NCI-H187 (cell line): ENCODE results near the gene NLRC3.

Source experiments
- DNase-seq, 2 experiments: peaks; one replicate each; lab custom pipeline; 2025; lab: John Stamatoyannopoulos, UW

The NLRC3 gene

GRCh38 chr16:3578610-3579551 lies 1.7 kb upstream of the NLRC3 start:
- no peak for DNase-seq

GRCh38 chr16:3578121-3578520 lies 918 bp upstream of the NLRC3 start:
- DNase-seq, result no peak

- DNase-seq, result no peak
These were observed 992 bp downstream of the NLRC3 start for GRCh38 chr16:3576211-3576610.

- DNase-seq, result no peak
These were observed 1.7 kb downstream of the NLRC3 start for GRCh38 chr16:3575491-3575890.

GRCh38 chr16:3574195-3574594 lies 3.0 kb downstream of the NLRC3 start:
- no peak for DNase-seq

DNA sequence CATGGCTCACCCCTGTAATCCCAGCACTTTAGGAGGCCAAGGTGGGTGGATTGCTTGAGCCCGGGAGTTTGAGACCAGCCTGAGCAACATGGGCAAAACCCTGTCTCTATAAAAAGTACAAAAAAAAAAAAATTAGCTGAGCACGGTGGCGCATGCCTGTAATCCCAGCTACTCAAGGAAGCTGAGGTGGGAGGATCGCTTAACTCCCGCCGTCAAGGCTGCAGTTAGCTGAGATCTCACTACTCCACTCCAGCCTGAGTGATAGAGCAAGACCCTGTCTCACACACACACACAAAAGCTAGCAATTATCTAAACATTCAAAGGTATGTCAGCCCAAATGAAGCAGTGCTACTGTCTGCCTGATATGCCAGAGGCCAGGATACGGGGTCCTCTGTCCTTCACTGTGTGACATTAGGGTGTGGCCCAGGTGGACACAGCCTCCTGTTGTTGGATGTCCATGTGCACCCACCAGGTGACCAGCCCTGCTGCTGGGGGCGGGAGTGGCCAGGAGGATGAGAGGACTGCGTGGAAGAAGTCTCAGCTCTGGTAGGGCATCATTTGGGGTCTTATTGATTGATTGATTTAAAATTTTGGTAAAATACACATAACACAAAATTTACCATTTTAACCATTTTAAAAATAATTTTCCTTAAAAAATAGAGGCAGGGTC lies 3.9 kb downstream of the NLRC3 start:
- DNase-seq, result no peak

DNA sequence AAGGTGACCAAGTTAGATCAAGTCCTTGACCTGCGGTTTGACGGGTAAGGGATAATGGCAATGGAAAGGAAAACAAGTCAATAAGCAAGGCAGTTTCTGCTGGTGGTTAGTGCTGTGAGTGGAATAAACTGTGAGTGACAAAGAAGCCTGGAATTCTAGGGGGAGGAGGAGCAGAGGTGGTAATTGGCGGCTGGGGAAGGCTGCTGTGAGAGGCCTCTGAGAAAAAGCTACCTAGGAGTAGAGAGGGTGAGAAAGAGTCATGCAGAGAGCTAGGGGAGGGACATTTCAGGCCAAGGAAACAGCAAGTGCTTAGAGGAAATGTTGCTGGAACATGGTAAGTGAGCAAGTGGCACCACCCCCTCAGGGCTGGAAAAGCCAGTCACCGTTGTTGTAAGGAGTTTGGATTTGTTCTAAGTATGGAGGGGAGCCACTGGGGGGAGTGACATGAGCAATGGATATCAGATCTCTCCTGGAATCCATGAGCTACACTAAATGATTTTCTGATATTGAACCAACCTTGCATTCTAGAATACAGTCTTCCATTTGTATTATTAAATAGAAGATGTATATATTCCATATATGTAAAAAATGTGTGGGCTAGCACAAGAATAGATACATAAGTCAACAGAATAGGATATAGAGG lies 6.7 kb downstream of the NLRC3 start:
- DNase-seq, result no peak

DNA sequence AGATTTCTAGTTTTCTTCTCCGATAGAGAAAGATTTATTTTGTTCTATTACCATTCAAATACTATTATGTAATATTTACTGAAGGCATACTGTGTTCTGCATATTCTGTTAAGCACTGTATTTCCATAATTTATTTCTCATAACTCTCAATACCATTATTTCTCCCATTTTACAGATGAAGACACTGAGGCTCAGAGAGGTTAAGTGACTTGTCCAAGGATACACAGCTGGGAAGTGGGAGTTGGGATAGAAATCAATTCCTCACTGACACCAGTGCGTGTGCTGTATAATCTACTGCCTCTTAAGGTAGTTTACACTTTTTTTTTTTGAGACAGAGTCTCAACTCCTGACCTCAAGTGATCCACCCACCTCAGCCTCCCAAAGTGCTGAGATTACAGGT lies 7.4 kb downstream of the NLRC3 start:
- no peak for DNase-seq

DNA sequence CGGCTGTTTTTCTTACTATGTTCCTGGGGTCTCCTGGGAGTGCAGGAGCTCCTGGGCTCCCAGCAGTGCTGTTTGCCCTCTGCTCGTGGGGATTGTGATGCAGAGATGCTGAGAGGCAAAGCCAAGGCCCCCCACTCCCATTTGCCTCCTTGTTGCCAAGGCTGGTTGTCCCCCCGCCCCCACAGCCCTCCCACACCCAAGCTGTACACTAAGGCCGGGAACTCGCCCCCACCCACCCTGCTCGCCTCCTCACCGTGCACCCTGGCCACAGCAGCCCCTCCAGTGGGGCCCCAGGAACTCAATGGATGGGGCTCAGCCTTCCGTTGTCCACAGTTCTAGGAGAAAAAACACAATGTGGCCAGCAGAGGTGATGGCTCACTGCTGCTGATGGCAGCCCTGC lies 10.2 kb downstream of the NLRC3 start:
- no peak for DNase-seq

GRCh38 chr16:3564889-3565141 lies 12.4 kb downstream of the NLRC3 start:
- DNase-seq, result no peak

- DNase-seq, result no peak
These were observed 12.9 kb downstream of the NLRC3 start for GRCh38 chr16:3564130-3564888.

GRCh38 chr16:3562914-3563480 lies 14.2 kb downstream of the NLRC3 start:
- DNase-seq, result no peak

DNA sequence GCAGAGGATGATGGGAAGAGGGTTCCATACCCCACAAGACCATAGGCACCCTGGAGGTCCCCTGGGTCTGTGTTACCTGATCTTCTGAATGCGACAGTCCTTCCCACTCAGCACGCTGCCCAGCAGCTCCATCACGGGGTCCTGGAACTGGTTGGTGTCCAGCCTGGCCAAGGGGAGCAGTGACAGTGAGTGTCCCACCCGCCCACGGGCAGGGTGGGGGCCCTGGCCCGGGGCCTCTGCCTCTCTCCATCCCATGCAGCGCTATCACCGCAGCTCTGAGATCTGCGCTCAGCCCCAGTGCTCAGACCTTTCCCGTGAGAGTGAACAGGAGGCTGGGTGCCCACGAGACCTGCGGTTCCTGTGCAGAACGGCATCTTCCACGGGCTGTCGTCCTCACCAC lies 15.6 kb downstream of the NLRC3 start:
- no peak for DNase-seq

GRCh38 chr16:3554351-3554928 lies 22.8 kb downstream of the NLRC3 start:
- no peak for DNase-seq

DNA sequence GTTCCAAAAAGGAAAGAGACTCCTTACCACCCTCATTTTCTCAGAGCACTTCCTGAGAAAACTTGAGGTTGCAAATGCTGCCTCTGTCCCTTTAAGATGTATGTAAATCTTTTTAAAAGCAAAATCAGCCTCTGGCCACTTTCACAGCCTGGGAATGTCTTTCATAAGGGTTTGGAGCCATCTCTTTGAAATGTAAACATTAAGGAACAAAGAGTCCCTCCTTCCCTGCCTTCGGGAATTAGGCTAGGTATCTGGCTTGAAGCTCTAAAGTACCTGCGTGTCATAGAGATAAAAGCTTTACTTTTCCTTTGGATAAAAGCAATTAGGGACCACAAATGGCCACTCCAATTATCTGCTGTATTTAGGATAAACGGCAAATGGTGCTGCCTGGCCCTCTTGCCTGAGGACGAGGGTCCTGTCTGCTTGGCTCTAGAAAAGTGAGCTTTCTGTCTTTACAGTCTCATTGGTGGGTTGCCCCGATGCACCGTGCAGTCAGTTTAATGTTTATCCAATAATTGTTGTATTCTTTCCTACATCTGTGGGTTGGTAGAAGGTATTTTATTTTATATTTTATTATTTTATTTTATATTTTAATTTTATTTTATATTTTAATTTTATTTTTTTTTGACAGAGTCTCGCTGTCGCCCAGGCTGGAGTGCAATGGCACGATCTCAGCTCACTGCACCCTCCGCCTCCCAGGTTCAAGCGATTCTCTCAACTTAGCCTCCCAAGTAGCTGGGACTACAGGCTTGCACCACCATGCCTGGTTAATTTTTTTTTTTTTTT lies 23.9 kb downstream of the NLRC3 start:
- DNase-seq, result peak; percentile 85 to 90

GRCh38 chr16:3550851-3551847 lies 26.1 kb downstream of the NLRC3 start:
- no peak for DNase-seq

DNA sequence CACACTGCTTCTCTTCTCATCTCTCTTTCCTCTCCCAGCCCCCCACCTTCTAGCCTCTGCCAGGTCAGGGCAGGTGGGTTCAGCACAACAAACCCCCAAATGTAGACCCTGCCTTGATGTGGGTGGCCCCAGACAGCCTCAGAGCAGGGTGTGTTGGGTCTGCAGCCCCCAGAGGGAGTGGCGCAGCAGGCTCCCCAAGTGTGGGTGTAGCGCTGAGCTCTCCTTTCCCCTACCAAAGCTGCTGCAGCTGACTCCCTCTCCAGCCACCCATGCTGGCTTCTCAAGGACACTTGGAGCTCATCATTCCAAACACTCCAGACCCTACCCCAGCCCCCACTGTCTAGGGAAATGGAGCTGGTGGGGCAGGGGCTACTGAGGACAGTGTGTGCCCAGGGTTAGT lies 27.3 kb downstream of the NLRC3 start:
- DNase-seq, result no peak

GRCh38 chr16:3548859-3549258 lies 28.3 kb downstream of the NLRC3 start:
- no peak for DNase-seq

GRCh38 chr16:3548445-3548844 lies 28.8 kb downstream of the NLRC3 start:
- DNase-seq, result no peak
